Measurements from ENCODE around the gene ARHGEF17. TPM values are rescaled to one million over a fixed set of nuclear protein-coding genes. Genes with fewer than 3 reads are reported as not detected.

The ARHGEF17 gene
- polyA plus RNA-seq, 3 donors: 0.16 to 1.2 (median 0.55) TPM

GRCh38 chr11:73384531-73384871 is 76.4 kb downstream of the ARHGEF17 start:
- no peak for DNase-seq
- Histone ChIP-seq H2AFZ (ENCODE audit: insufficient read depth, low read depth, low read length, poor library complexity, severe bottlenecking) (no peak overlapping the region), H3K27me3 (ENCODE audit: control insufficient read depth in 2 of 2, insufficient read depth in 2 of 2, low read length in 2 of 2) (no peaks in the 10 kb centered on the region), H3K36me3 (replicated peaks in 1 of 2; ENCODE audit: control insufficient read depth in 1 of 2, insufficient read depth in 2 of 2, low read length in 2 of 2) (peaks cover 12 to 17% of the 10 kb centered on the region in 2 donors), H3K4me3 (replicated peaks in 1 of 3; ENCODE audit: low read depth in 2 of 3, low read length in 3 of 3) (peak overlapping the region in 1 of 3 experiments; percentile 95), H3K4me1 (ENCODE audit: control insufficient read depth in 1 of 2, insufficient read depth in 2 of 2, low read length in 2 of 2) (peaks cover 100% of the 10 kb centered on the region in 2 donors), H3K9ac (ENCODE audit: insufficient read depth, low read length, poor library complexity, severe bottlenecking) (peak overlapping the region; percentile 70), H3K9me3 (replicated peaks in 1 of 2; ENCODE audit: control insufficient read depth in 1 of 2, insufficient read depth in 1 of 2, low read length in 2 of 2) (no peaks in the 10 kb centered on the region), H3K4me2 (replicated peaks; ENCODE audit: extremely low read depth, low read length, poor library complexity, severe bottlenecking) (peak overlapping the region; percentile 83), H4K20me1 (ENCODE audit: insufficient read depth, low read length) (peaks cover 99% of the 10 kb centered on the region), H3K27ac (ENCODE audit: low read depth in 1 of 2, low read length in 2 of 2) (peak overlapping the region; percentile 84 to 98), H3K79me2 (ENCODE audit: insufficient read depth, low read length) (peaks cover 99% of the 10 kb centered on the region)
- WGBS (ENCODE audit: insufficient coverage): no CpG with 5 or more reads among the region's 4 CpGs
- peaks cover 99% of the 10 kb centered on the region for H3K4me1 Mint-ChIP-seq
- TF ChIP-seq CTCF (IDR thresholded peaks at IDR 0.05): no peak
- peak overlapping the region; percentile 69 to 83 for H3K4me3 Mint-ChIP-seq
- no peaks in the 10 kb centered on the region for H3K9me3 Mint-ChIP-seq
- intact Hi-C loops (cut with micrococcal nuclease): no loop called here
- H3K27ac Mint-ChIP-seq: peak overlapping the region; percentile 95 to 99 (median 98)
- no peaks in the 10 kb centered on the region for H3K27me3 Mint-ChIP-seq (ENCODE audit: low read depth in 3 of 3)
- peaks cover 46 to 71% of the 10 kb centered on the region in 2 donors for H3K36me3 Mint-ChIP-seq

- H3K4me2 ChIP-seq (replicated peaks; ENCODE audit: extremely low read depth, low read length, poor library complexity, severe bottlenecking): peak overlapping the region; percentile 83
- no peak for TF ChIP-seq CTCF (IDR thresholded peaks at IDR 0.05)
- H3K4me3 Mint-ChIP-seq: peak overlapping the region; percentile 69 to 83
Observed at GRCh38 chr11:73384872-73385689, 77.0 kb downstream of the ARHGEF17 start.

More at GRCh38 chr11:73384872-73385689, 77.0 kb downstream of the ARHGEF17 start:
- peaks cover 99% of the 10 kb centered on the region for H3K4me1 Mint-ChIP-seq
- peak overlapping the region; percentile 70 for H3K9ac ChIP-seq (ENCODE audit: insufficient read depth, low read length, poor library complexity, severe bottlenecking)
- intact Hi-C loops (cut with micrococcal nuclease): loop anchor here in 1 of 2 donors (5.0 kb wide), 1 partner anchor 78 kb away; the partner anchor contains the start of gene ARHGEF17
- DNase-seq: peak; percentile 93 to 94 (median 93)
- peaks cover 99% of the 10 kb centered on the region for H3K79me2 ChIP-seq (ENCODE audit: insufficient read depth, low read length)
- no peaks in the 10 kb centered on the region for H3K9me3 ChIP-seq (replicated peaks in 1 of 2; ENCODE audit: control insufficient read depth in 1 of 2, insufficient read depth in 1 of 2, low read length in 2 of 2)
- peaks cover 15 to 17% of the 10 kb centered on the region in 2 donors for H3K36me3 ChIP-seq (replicated peaks in 1 of 2; ENCODE audit: control insufficient read depth in 1 of 2, insufficient read depth in 2 of 2, low read length in 2 of 2)
- H3K4me3 ChIP-seq (replicated peaks in 1 of 3; ENCODE audit: low read depth in 2 of 3, low read length in 3 of 3): peak overlapping the region; percentile 3 to 95 (median 38)
- H3K4me1 ChIP-seq (ENCODE audit: control insufficient read depth in 1 of 2, insufficient read depth in 2 of 2, low read length in 2 of 2): peaks cover 100% of the 10 kb centered on the region in 2 donors
- peak overlapping the region; percentile 84 to 98 for H3K27ac ChIP-seq (ENCODE audit: low read depth in 1 of 2, low read length in 2 of 2)
- no peaks in the 10 kb centered on the region for H3K27me3 Mint-ChIP-seq (ENCODE audit: low read depth in 3 of 3)
- H3K27ac Mint-ChIP-seq: peak overlapping the region; percentile 95 to 99 (median 98)
- H3K36me3 Mint-ChIP-seq: peaks cover 47 to 71% of the 10 kb centered on the region in 2 donors
- no peak overlapping the region for H2AFZ ChIP-seq (ENCODE audit: insufficient read depth, low read depth, low read length, poor library complexity, severe bottlenecking)
- no peaks in the 10 kb centered on the region for H3K9me3 Mint-ChIP-seq
- peaks cover 99% of the 10 kb centered on the region for H4K20me1 ChIP-seq (ENCODE audit: insufficient read depth, low read length)
- no peaks in the 10 kb centered on the region for H3K27me3 ChIP-seq (ENCODE audit: control insufficient read depth in 2 of 2, insufficient read depth in 2 of 2, low read length in 2 of 2)
- WGBS (ENCODE audit: insufficient coverage): under 1% methylated on average over 15 of the region's 21 CpGs
